Activated T-helper 1 cell treated with anti-CD3 and anti-CD28 coated beads, Interleukin-12 subunit alpha, Interleukin-12 subunit beta, Interleukin-2, Interleukin-4 antibody, amounts not matched to agents 30 ng/mL and 10 ng/mL and 1 ng/mL, durations not matched to agents 14 hours and 24 hours and 36 hours (primary cell): Measurements from ENCODE around the gene MMD. TPM values are rescaled to one million over a fixed set of nuclear protein-coding genes. Genes with fewer than 3 reads are reported as not detected.

Source experiments
- DNase-seq: peaks from one replicate; pipeline ENCODE4 v3.0.0; 2021; ENCODE audit warnings: low spot score
- H3K27ac Mint-ChIP-seq: one replicate; pipeline ENCODE4 v1.8.0; 2021; ENCODE audit warnings: mild to moderate bottlenecking, mixed read lengths
- H3K27me3 Mint-ChIP-seq: one replicate; pipeline ENCODE4 v1.8.0; 2022; ENCODE audit warnings: mild to moderate bottlenecking, moderate library complexity, mixed read lengths; ENCODE audit not compliant: insufficient read depth
- H3K36me3 Mint-ChIP-seq: one replicate; pipeline ENCODE4 v1.8.0; 2021; ENCODE audit warnings: low read depth, mixed read lengths
- H3K4me1 Mint-ChIP-seq: one replicate; pipeline ENCODE4 v1.8.0; 2021; ENCODE audit warnings: low read depth, mixed read lengths
- H3K4me3 Mint-ChIP-seq: one replicate; pipeline ENCODE4 v1.8.0; 2021; ENCODE audit warnings: mild to moderate bottlenecking, moderate library complexity, mixed read lengths
- H3K9me3 Mint-ChIP-seq: one replicate; pipeline ENCODE4 v1.8.0; 2021; ENCODE audit warnings: mixed read lengths
- intact Hi-C: fragments of 100-400 bp; cut with micrococcal nuclease; formaldehyde crosslinking; loops from one replicate; pipeline ENCODE4 v1.15.1; 2024
- total RNA-seq: library from RNA; stranded (reverse); gene quantifications from 2 replicates; pipeline ENCODE4 v1.2.3, GENCODE V29; 2022

The MMD gene
- total RNA-seq, 1 donor from 2014 or later, result 24.6 TPM

DNA sequence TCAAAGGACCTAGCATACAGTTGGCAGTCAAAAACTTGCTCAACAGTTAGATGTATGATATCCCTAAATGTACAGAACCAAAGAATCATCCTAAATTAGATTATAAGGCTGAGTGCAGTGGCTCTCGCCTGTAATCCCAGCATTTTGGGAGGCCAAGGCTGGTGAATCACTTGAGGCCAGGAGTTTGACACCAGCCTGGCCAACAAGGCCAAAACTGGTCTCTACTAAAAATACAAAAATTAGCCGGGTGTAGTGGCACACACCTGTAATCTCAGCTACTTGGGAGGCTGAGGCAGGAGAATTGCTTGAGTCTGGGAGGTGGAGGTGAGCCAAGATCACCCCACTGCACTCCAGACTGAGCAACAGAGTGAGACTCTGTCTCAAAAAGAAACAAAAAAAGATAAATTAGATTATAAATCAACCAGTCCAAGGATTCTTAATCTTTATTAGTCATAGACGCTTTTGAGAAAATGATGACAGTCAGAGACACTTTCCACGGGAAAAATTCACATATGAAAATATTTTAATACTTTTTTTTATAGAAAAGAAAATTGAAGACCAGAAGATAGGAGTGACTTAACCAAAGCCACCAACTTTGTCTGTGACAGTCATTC, 77.6 kb downstream of the MMD start:
- intact Hi-C loops, result loop anchor here (1.0 to 5.0 kb wide), 5 partner anchors 29 to 390 kb away; partner anchors contain the start of gene MMD
- DNase-seq, result no peak
- Mint-ChIP-seq H3K27me3 (peaks cover 20% of the 10 kb centered on the region), H3K4me3 (no peak overlapping the region), H3K4me1 (peaks cover 64% of the 10 kb centered on the region), H3K9me3 (peaks cover 11% of the 10 kb centered on the region), H3K27ac (peak overlapping the region; percentile 40), H3K36me3 (peaks cover 7% of the 10 kb centered on the region)

DNA sequence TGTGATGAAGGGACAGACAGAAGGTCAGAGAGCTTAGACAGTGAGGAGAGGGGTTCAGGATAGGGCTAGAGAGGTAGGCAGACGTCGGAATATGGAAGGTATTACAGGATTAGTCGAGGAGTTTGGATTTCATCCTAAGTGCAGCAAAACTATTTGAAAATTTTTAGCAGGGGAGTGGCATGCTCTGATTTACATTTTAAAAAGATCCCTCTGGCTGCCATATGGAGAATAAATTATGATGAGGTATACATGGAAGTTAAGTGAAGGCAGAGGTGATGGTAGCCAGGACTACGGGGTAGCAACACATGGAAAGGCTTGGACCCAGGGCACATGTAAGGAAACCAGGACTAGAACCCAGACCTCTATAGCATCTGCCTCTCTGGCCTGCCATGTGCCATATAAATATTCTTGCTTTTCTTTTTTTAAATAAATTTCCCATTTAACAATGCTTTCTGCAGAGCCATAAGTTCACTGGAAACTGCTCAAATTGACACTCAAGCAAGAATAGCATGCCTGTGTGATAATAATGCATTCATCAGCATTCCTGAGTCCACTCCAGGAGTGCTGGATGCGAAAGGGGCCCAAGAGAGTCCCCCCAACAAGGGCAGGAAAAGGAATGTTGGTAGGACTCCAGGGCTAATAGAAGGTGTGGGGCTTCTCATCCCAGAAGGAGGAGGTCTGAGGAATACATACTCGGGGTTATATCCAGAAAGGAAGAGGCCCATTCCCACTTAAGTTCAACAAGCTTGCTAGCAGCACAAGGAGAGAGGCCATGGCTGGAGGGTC, 78.6 kb downstream of the MMD start:
- intact Hi-C loops, result loop anchor here (5.0 kb wide), 1 partner anchor 234 kb away; no protein-coding TSS in a partner anchor
- Mint-ChIP-seq H3K4me3 (no peak overlapping the region), H3K27me3 (peaks cover 27% of the 10 kb centered on the region), H3K27ac (no peak overlapping the region), H3K36me3 (peaks cover 7% of the 10 kb centered on the region), H3K9me3 (peaks cover 11% of the 10 kb centered on the region), H3K4me1 (peaks cover 56% of the 10 kb centered on the region)
- no peak for DNase-seq

Other genes with a start within 250 kb of the MMD start
- 0.36 and 0.54 TPM in 2 replicates for gene HLF, start 156.9 kb downstream of the MMD start, total RNA-seq
- not detected in 2 replicates for gene SMIM36, start 89.6 kb upstream of the MMD start, total RNA-seq